ENCODE data around the gene FAM149B1. TPM values are rescaled to one million over a fixed set of nuclear protein-coding genes. Genes with fewer than 3 reads are reported as not detected.

The FAM149B1 gene
- total RNA-seq, 2 donors from 2014 or later, result 9.0 to 13.1 TPM

- Histone ChIP-seq H3K9me3 (no peaks in the 10 kb centered on the region), H3K4me3 (no peak overlapping the region), H3K36me3 (no peaks in the 10 kb centered on the region), H3K27ac (no peak overlapping the region), H3K4me1 (ENCODE audit: control insufficient read depth in 1 of 2, low read depth in 2 of 2) (peaks cover 10 to 36% of the 10 kb centered on the region in 2 donors), H3K27me3 (replicated peaks; ENCODE audit: insufficient read depth) (no peaks in the 10 kb centered on the region)
- no peak for DNase-seq (ENCODE audit: low spot score)
- no peak for ATAC-seq (ENCODE audit: insufficient number of reproducible peaks, low FRiP score, low read depth)
- TF ChIP-seq CTCF (IDR thresholded peaks at IDR 0.05), result no peak
Measured at GRCh38 chr10:73163096-73163495, 4.8 kb upstream of the FAM149B1 start.

- Histone ChIP-seq H3K36me3 (no peaks in the 10 kb centered on the region), H3K27ac (peak overlapping the region; percentile 96 to 98), H3K27me3 (replicated peaks; ENCODE audit: insufficient read depth) (no peaks in the 10 kb centered on the region), H3K4me1 (ENCODE audit: control insufficient read depth in 1 of 2, low read depth in 2 of 2) (peaks cover 15 to 41% of the 10 kb centered on the region in 2 donors), H3K9me3 (no peaks in the 10 kb centered on the region), H3K4me3 (peak overlapping the region; percentile 91)
- no peak for TF ChIP-seq CTCF (IDR thresholded peaks at IDR 0.05)
- no peak for ATAC-seq (ENCODE audit: insufficient number of reproducible peaks, low FRiP score, low read depth)
- no peak for DNase-seq (ENCODE audit: low spot score)
Measured at GRCh38 chr10:73166972-73167371, 947 bp upstream of the FAM149B1 start.

GRCh38 chr10:73167458-73167782 is 499 bp upstream of the FAM149B1 start:
- H3K9me3 ChIP-seq, result no peaks in the 10 kb centered on the region
- peak overlapping the region; percentile 96 to 98 for H3K27ac ChIP-seq
- H3K27me3 ChIP-seq (replicated peaks; ENCODE audit: insufficient read depth), result no peaks in the 10 kb centered on the region
- TF ChIP-seq CTCF (IDR thresholded peaks at IDR 0.05), result no peak
- H3K4me1 ChIP-seq (ENCODE audit: control insufficient read depth in 1 of 2, low read depth in 2 of 2), result peaks cover 15 to 41% of the 10 kb centered on the region in 2 donors
- ATAC-seq (ENCODE audit: insufficient number of reproducible peaks, low FRiP score, low read depth) (no peak), DNase-seq (ENCODE audit: low spot score) (no peak)
- peak overlapping the region; percentile 91 for H3K4me3 ChIP-seq
- H3K36me3 ChIP-seq, result no peaks in the 10 kb centered on the region

- Histone ChIP-seq H3K9me3 (no peaks in the 10 kb centered on the region), H3K4me1 (ENCODE audit: control insufficient read depth in 1 of 2, low read depth in 2 of 2) (peaks cover 11 to 35% of the 10 kb centered on the region in 2 donors), H3K36me3 (no peaks in the 10 kb centered on the region), H3K4me3 (peak overlapping the region; percentile 91), H3K27ac (peak overlapping the region; percentile 96 to 98), H3K27me3 (replicated peaks; ENCODE audit: insufficient read depth) (no peaks in the 10 kb centered on the region)
- no peak for TF ChIP-seq CTCF (IDR thresholded peaks at IDR 0.05)
- ATAC-seq (ENCODE audit: insufficient number of reproducible peaks, low FRiP score, low read depth), result no peak
- DNase-seq (ENCODE audit: low spot score), result no peak
Measured at GRCh38 chr10:73168465-73168803, 515 bp downstream of the FAM149B1 start.

GRCh38 chr10:73169320-73169719 is 1.4 kb downstream of the FAM149B1 start:
- no peak for TF ChIP-seq CTCF (IDR thresholded peaks at IDR 0.05)
- peaks cover 11 to 30% of the 10 kb centered on the region in 2 donors for H3K4me1 ChIP-seq (ENCODE audit: control insufficient read depth in 1 of 2, low read depth in 2 of 2)
- DNase-seq (ENCODE audit: low spot score), result no peak
- H3K4me3 ChIP-seq, result no peak overlapping the region
- H3K27ac ChIP-seq, result no peak overlapping the region
- ATAC-seq (ENCODE audit: insufficient number of reproducible peaks, low FRiP score, low read depth), result no peak
- no peaks in the 10 kb centered on the region for H3K9me3 ChIP-seq
- no peaks in the 10 kb centered on the region for H3K27me3 ChIP-seq (replicated peaks; ENCODE audit: insufficient read depth)
- H3K36me3 ChIP-seq, result no peaks in the 10 kb centered on the region
